Right atrium auricular region (tissue), 2 donors: ENCODE data around the gene ATCAY. TPM values are rescaled to one million over a fixed set of nuclear protein-coding genes. Genes with fewer than 3 reads are reported as not detected.

Experiments
- DNase-seq: peaks from one replicate; pipeline ENCODE4 v3.0.0-alpha.2; 2019; ENCODE audit warnings: low spot score
- H3K27ac ChIP-seq, 2 donors: fragments of 200-600 bp; sonication (generic); 1 replicate in 1 of 2; 2 replicates in 1 of 2; pipeline ENCODE4 v1.5.1; 2016 to 2019
- H3K27me3 ChIP-seq, 2 donors: fragments of 200-600 bp; sonication (generic); one replicate each; pipeline versions ENCODE4 v1.5.1 to v1.6.0; 2017 to 2019
- H3K36me3 ChIP-seq: fragments of 200-600 bp; sonication (generic); one replicate; pipeline ENCODE4 v1.5.1; 2016
- H3K4me1 ChIP-seq, 2 donors: fragments of 200-600 bp; sonication (generic); one replicate each; pipeline versions ENCODE4 v1.5.1 to v1.6.0; 2017 to 2019
- H3K4me3 ChIP-seq, 2 donors: fragments of 200-600 bp; sonication (generic); 1 replicate in 1 of 2; 2 replicates in 1 of 2; pipeline ENCODE4 v1.5.1; 2017 to 2019; ENCODE audit warnings: mild to moderate bottlenecking in 1 of 2, moderate library complexity in 1 of 2
- H3K9me3 ChIP-seq, 2 donors: fragments of 200-600 bp; sonication (generic); one replicate each; pipeline ENCODE4 v1.5.1; 2019
- CTCF ChIP-seq, 2 donors: fragments of 200-600 bp; sonication (generic); IDR thresholded peaks; one replicate each; pipeline ENCODE4 v1.5.1; 2019; ENCODE audit warnings: antibody characterized with exemption in 2 of 2
- total RNA-seq, 2 donors: library from RNA; depleted of rRNA; stranded (reverse); fragments of >200 nt; gene quantifications; one replicate each; pipeline ENCODE4 v1.1.0, GENCODE V29; 2016

ATCAY gene
- total RNA-seq, 2 donors from 2014 or later: not detected

- Histone ChIP-seq H3K4me3 (no peak overlapping the region), H3K9me3 (no peaks in the 10 kb centered on the region), H3K27ac (no peak overlapping the region), H3K36me3 (no peaks in the 10 kb centered on the region), H3K27me3 (no peaks in the 10 kb centered on the region), H3K4me1 (no peaks in the 10 kb centered on the region)
- no peak for TF ChIP-seq CTCF (IDR thresholded peaks at IDR 0.05)
- no peak for DNase-seq
Observed at GRCh38 chr19:3840804-3841203, 39.7 kb upstream of the ATCAY start.

GRCh38 chr19:3842948-3843347 lies 37.5 kb upstream of the ATCAY start:
- TF ChIP-seq CTCF (IDR thresholded peaks at IDR 0.05): no peak
- Histone ChIP-seq H3K27me3 (no peaks in the 10 kb centered on the region), H3K36me3 (no peaks in the 10 kb centered on the region), H3K27ac (no peak overlapping the region), H3K9me3 (peaks cover 0 to 5% of the 10 kb centered on the region in 2 donors), H3K4me1 (no peaks in the 10 kb centered on the region), H3K4me3 (no peak overlapping the region)
- no peak for DNase-seq

GRCh38 chr19:3844596-3844995 lies 35.9 kb upstream of the ATCAY start:
- TF ChIP-seq CTCF (IDR thresholded peaks at IDR 0.05): no peak
- Histone ChIP-seq H3K4me3 (no peak overlapping the region), H3K36me3 (no peaks in the 10 kb centered on the region), H3K9me3 (peaks cover 0 to 5% of the 10 kb centered on the region in 2 donors), H3K27ac (no peak overlapping the region), H3K27me3 (no peaks in the 10 kb centered on the region), H3K4me1 (no peaks in the 10 kb centered on the region)
- no peak for DNase-seq

GRCh38 chr19:3849092-3849491 lies 31.4 kb upstream of the ATCAY start:
- TF ChIP-seq CTCF (IDR thresholded peaks at IDR 0.05): peak in 1 of 2 donors; percentile 32
- no peaks in the 10 kb centered on the region for H3K4me1 ChIP-seq
- peaks cover 0 to 24% of the 10 kb centered on the region in 2 donors for H3K9me3 ChIP-seq
- H3K27ac ChIP-seq: no peak overlapping the region
- H3K4me3 ChIP-seq: no peak overlapping the region
- no peaks in the 10 kb centered on the region for H3K36me3 ChIP-seq
- DNase-seq: no peak
- H3K27me3 ChIP-seq: no peaks in the 10 kb centered on the region

GRCh38 chr19:3849787-3850186 lies 30.7 kb upstream of the ATCAY start:
- Histone ChIP-seq H3K9me3 (peaks cover 0 to 24% of the 10 kb centered on the region in 2 donors), H3K27ac (no peak overlapping the region), H3K4me3 (no peak overlapping the region), H3K36me3 (no peaks in the 10 kb centered on the region), H3K27me3 (no peaks in the 10 kb centered on the region), H3K4me1 (no peaks in the 10 kb centered on the region)
- TF ChIP-seq CTCF (IDR thresholded peaks at IDR 0.05): no peak
- DNase-seq: no peak

- TF ChIP-seq CTCF (IDR thresholded peaks at IDR 0.05): no peak
- Histone ChIP-seq H3K4me3 (no peak overlapping the region), H3K27ac (no peak overlapping the region), H3K9me3 (peaks cover 0 to 24% of the 10 kb centered on the region in 2 donors), H3K27me3 (no peaks in the 10 kb centered on the region), H3K4me1 (no peaks in the 10 kb centered on the region), H3K36me3 (no peaks in the 10 kb centered on the region)
- DNase-seq: no peak
Observed at GRCh38 chr19:3850320-3850972, 30.0 kb upstream of the ATCAY start.
